Chondrocyte (in vitro differentiated cells): ENCODE data around the gene PAM. TPM values are rescaled to one million over a fixed set of nuclear protein-coding genes. Genes with fewer than 3 reads are reported as not detected.

Experiments
- DNase-seq: peaks from one replicate; pipeline ENCODE4 v3.0.0; 2021; ENCODE audit warnings: mixed read lengths, low spot score
- H3K27ac Mint-ChIP-seq: one replicate; pipeline ENCODE4 v1.8.0; 2021; ENCODE audit warnings: mild to moderate bottlenecking, moderate library complexity, mixed read lengths; ENCODE audit not compliant: unreplicated experiment
- H3K27me3 Mint-ChIP-seq: 2 replicates; pipeline ENCODE4 v1.8.0; 2021; ENCODE audit warnings: low read depth, mixed read lengths
- H3K36me3 Mint-ChIP-seq: 2 replicates; pipeline ENCODE4 v1.8.0; 2021; ENCODE audit warnings: low read depth, mixed read lengths
- H3K4me1 Mint-ChIP-seq: 2 replicates; pipeline ENCODE4 v1.8.0; 2021; ENCODE audit warnings: low read depth, mild to moderate bottlenecking, mixed read lengths
- H3K4me3 Mint-ChIP-seq: one replicate; pipeline ENCODE4 v1.8.0; 2021; ENCODE audit warnings: mild to moderate bottlenecking, moderate library complexity, mixed read lengths; ENCODE audit not compliant: unreplicated experiment
- H3K9me3 Mint-ChIP-seq: 2 replicates; pipeline ENCODE4 v1.8.0; 2021; ENCODE audit warnings: low read depth, mixed read lengths
- total RNA-seq: library from RNA; stranded (reverse); gene quantifications from 3 replicates; pipeline ENCODE4 v1.2.1, GENCODE V29; 2021
- TF ChIP-seq, protein P1 (sequence below): fragments of 200-600 bp; sonication (generic); IDR thresholded peaks from 2 replicates; pipeline ENCODE4 v1.5.0; 2021; ENCODE audit warnings: antibody characterized with exemption, mild to moderate bottlenecking, moderate library complexity

The PAM gene
- total RNA-seq, 1 donor from 2014 or later, result 293 TPM

DNA sequence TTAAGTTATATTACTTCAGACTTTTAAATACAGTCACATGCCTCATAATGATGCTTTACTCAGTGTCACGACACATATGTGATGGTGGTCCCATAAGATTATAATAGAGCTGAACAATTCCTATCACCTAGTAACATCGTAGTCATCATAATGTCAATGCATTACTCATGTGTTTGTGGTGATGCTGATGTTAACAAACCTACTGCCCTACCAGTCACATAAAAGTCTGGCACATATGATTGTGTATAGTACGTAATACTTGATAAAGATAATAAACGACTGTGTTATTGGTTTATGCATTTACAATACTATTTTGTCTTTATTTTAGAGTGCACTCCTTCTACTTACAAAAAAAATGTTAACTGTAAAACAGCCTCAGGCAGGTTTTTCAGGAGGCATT is 103.7 kb downstream of the PAM start:
- H3K4me3 Mint-ChIP-seq, result no peak overlapping the region
- H3K27ac Mint-ChIP-seq, result no peak overlapping the region
- no peaks in the 10 kb centered on the region for H3K9me3 Mint-ChIP-seq
- no peaks in the 10 kb centered on the region for H3K27me3 Mint-ChIP-seq
- peaks cover 26% of the 10 kb centered on the region for H3K4me1 Mint-ChIP-seq
- no peak for DNase-seq
- TF ChIP-seq, protein P1, sequence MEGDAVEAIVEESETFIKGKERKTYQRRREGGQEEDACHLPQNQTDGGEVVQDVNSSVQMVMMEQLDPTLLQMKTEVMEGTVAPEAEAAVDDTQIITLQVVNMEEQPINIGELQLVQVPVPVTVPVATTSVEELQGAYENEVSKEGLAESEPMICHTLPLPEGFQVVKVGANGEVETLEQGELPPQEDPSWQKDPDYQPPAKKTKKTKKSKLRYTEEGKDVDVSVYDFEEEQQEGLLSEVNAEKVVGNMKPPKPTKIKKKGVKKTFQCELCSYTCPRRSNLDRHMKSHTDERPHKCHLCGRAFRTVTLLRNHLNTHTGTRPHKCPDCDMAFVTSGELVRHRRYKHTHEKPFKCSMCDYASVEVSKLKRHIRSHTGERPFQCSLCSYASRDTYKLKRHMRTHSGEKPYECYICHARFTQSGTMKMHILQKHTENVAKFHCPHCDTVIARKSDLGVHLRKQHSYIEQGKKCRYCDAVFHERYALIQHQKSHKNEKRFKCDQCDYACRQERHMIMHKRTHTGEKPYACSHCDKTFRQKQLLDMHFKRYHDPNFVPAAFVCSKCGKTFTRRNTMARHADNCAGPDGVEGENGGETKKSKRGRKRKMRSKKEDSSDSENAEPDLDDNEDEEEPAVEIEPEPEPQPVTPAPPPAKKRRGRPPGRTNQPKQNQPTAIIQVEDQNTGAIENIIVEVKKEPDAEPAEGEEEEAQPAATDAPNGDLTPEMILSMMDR, result no peak
- no peaks in the 10 kb centered on the region for H3K36me3 Mint-ChIP-seq

DNA sequence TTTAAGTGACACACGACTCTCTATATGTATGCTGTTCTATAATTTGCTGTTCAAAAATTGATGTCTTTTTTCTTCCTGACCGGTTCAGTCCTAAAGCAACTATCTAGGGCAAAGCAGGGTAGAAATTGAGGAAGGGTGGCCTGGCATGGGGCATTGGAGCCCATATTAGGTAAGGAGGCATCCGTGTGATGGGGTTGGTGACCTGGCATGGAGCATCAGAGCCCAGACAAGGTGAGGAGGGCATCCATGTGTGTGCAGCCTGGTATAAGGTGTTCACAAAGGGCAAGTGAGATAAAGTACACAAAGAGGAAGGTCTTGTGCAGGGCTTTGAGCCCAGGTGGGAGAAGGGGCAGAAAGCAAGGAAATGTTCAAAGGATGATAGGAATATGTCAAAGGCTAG is 104.9 kb downstream of the PAM start:
- Mint-ChIP-seq H3K27me3 (no peaks in the 10 kb centered on the region), H3K36me3 (no peaks in the 10 kb centered on the region), H3K27ac (no peak overlapping the region), H3K4me1 (peaks cover 27% of the 10 kb centered on the region), H3K9me3 (no peaks in the 10 kb centered on the region), H3K4me3 (no peak overlapping the region)
- DNase-seq, result no peak
- TF ChIP-seq, protein P1, result no peak

DNA sequence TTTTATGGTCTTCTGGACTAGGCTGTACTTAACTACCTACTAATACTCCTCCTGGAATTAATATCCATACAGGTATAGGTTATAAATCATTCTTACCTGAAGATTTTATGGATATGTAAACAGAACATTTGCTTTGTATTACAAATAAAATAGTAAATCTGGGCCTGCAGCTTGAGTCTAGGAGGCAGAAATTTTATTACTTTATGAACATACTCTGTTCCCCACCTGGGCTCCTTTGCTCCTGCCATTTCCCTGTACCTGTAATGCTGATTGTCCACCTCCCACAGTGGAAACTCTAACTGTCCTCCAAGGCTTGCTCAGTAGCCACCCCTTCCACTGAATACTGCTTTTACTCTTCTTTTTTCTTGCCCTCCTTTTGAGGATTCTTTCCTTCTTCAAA is 108.0 kb downstream of the PAM start:
- H3K9me3 Mint-ChIP-seq, result no peaks in the 10 kb centered on the region
- no peaks in the 10 kb centered on the region for H3K36me3 Mint-ChIP-seq
- peaks cover 20% of the 10 kb centered on the region for H3K4me1 Mint-ChIP-seq
- no peaks in the 10 kb centered on the region for H3K27me3 Mint-ChIP-seq
- DNase-seq, result no peak
- H3K4me3 Mint-ChIP-seq, result no peak overlapping the region
- no peak overlapping the region for H3K27ac Mint-ChIP-seq
- TF ChIP-seq, protein P1, result no peak

DNA sequence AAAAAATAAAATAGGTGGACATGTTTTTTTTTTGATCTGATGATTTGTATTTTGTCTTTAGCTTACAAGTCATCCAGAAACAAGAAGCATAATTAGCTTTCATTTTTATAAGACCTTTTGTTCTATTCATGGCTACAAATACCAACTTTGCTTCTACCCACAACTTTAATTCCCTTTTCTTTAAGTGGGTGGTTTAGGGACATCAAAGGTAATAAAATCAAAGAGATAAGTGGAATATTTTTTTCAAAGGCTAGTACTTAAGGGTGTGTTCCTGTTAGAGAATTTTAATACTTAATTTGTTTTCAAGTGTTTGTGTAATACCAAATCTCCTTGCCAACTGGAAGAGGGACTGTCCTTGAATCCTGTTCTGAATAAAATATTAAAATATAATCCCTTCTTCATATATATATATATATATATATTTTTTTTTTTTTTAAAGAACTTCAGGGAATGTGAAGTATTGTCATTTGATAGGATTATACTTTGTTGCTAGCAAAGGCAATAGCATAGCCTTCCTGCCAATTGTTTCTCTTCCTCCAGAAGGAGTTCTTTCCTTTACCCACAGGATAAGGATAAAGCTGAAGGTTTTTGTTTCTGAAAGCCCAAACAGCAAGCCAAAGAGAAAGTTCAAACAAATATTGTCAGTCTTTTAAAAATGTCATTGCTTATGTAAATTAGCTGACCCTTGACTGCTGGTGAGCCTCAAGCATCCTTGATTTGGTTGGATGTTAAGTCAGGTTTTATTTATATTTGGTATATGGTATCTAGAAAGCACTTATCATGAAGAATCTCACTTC is 108.9 kb downstream of the PAM start:
- Mint-ChIP-seq H3K9me3 (no peaks in the 10 kb centered on the region), H3K27ac (no peak overlapping the region), H3K4me1 (peaks cover 26% of the 10 kb centered on the region), H3K36me3 (peaks cover under 1% of the 10 kb centered on the region), H3K4me3 (no peak overlapping the region), H3K27me3 (no peaks in the 10 kb centered on the region)
- no peak for DNase-seq
- TF ChIP-seq, protein P1, result no peak

DNA sequence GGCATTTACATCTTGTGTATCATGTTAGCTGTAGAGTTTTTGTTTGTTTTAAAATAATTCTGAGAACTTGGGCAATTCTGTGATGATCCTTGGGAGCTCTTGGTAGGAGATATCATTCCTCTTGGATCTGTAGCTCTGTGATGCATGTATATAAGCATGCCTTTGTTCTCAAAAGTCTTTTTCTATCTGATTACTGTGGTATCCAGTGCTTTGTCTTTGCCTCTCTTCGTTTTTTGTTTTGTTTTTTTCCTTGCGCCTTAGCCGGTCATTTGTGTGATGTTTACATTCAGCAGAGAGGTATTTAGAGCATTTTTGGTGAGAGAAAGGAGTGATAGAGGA is 110.0 kb downstream of the PAM start:
- Mint-ChIP-seq H3K27ac (peak overlapping the region; percentile 94), H3K9me3 (no peaks in the 10 kb centered on the region), H3K4me1 (peaks cover 29% of the 10 kb centered on the region), H3K4me3 (peak overlapping the region; percentile 68), H3K36me3 (peaks cover 8% of the 10 kb centered on the region), H3K27me3 (no peaks in the 10 kb centered on the region)
- TF ChIP-seq, protein P1, result no peak
- no peak for DNase-seq
